NCI-H510A treated with DMSO at 0.1 percent for 48 hours (cell line): ENCODE results near the gene RAB11FIP2.

Experiments
- DNase-seq: peaks from one replicate; lab custom pipeline; 2025; lab: John Stamatoyannopoulos, UW

Gene RAB11FIP2

DNA sequence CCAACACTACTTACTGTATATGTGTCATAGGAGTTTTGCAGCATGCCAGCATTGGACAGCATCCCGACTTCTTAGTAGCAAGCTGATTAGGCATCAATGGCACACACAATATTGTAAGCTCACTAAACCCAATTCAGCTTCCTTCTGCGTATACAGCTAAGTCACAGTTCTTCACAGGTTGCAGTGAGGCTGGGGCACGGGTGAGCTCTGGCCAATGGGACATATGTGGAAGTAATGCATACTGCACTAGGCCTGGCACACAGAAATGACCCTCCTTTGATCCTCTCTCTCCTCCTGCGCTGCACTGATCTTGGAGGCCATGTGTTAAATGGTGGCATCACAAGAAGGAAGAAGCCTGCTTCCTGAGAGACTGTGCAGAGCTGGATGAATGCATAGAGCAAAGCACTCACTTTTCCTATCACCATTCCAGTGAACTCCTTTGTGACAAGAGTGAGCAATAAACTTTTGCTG lies 11.9 kb downstream of the RAB11FIP2 start:
- no peak for DNase-seq

DNA sequence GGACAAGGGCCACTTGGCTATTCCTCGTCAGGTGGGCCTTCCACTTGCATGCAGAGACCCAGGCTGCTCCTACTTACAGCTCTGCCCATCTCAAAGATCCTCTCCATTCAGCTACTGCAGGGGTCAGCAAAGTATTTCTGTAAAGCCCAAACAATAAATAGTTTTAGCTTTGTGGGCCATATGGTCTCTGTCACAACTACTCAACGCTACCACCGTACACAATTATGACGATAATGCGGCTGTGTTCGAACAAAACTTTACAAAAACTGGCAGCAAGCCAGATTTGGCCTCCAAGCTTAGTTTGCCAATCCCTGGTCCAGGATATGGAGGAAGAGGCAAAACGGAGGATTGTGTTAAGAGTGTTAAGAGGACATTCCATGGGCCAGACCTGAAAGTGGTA lies 12.8 kb downstream of the RAB11FIP2 start:
- DNase-seq, result no peak

DNA sequence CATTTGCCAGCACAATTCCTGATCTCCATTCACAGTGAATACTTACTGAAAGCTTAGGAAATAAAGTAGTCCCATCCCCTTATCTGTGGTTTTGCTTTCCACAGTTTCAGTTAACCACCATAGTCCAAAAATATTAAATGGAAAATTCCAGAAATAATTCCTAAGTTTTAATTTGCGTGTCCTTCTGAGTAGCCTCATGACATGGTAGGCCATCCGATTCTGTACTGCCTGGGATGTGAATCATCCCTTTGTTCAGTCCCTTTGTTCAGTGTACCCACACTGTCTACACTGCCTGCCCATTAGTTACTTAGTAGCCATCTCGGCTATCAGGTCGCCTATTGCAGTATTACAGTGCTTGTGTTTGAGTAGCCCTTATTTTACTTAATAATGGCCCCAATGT lies 14.2 kb downstream of the RAB11FIP2 start:
- no peak for DNase-seq

DNA sequence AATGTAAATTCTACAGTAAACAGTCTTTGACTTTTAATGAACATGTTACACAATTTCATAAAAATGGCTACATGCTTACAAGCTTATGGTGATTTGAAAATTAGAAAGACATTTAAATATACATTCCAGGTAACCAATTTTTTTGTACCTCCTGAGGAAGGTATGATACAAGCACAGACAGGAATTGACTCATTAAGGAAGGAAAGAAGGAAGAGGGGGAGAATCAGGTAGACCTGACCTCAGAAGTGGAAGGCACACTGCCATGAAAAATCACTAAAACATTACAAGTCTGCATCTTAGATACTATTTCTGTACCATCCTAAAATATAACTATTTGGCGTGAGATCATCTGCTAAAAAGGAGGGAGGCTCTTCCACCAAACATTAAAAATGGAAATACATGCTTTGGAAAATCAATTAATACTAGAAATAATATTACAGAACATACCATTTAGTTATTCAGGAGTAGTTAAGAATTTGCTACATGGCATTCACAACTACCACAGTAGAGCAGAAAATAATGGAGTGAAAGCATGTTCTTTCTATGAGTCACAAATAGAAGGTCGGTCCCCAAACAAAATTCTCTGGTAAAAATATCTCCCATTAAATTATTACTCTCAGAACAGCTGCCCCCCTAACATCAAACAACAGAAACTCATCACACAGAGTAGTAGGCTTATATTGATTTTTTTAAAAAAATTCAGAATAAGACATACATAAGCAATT lies 15.2 kb downstream of the RAB11FIP2 start:
- DNase-seq, result no peak

DNA sequence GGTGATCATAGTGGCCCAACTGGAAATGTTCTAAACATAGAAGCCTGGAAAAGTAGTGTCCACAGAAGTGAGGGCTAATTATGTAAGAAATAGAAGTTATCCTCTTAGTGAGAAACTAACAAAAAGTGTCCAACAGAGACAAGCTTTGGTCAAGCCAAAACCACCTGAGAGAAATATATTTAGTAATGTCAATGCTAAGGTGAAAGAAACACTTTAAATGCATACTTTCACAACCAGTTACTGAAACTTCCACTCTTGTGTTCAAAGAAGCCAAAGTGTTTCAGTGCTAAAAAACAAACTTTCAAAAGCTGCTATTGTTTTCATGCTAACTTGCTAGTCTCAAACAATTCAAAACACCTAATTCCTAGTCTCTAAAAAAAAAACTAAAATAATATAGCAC lies 18.1 kb downstream of the RAB11FIP2 start:
- no peak for DNase-seq

DNA sequence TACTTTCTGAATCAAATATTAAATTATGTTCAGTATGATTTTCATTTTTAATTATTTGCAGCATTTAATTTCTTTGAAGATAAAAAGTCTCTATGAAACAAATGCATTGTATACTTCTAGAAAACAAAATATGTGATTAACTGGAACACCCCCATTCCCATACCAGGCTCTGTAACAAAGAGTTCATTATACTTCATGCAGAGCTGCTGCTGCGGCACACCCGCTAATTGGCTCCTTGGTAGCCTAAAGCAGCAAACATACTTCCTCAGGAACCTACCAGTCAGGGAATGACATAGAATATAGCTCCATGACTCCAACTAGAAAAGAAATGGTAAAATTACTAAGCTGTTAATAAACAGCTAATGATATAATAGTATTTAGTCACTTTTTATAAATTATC lies 19.3 kb downstream of the RAB11FIP2 start:
- no peak for DNase-seq

DNA sequence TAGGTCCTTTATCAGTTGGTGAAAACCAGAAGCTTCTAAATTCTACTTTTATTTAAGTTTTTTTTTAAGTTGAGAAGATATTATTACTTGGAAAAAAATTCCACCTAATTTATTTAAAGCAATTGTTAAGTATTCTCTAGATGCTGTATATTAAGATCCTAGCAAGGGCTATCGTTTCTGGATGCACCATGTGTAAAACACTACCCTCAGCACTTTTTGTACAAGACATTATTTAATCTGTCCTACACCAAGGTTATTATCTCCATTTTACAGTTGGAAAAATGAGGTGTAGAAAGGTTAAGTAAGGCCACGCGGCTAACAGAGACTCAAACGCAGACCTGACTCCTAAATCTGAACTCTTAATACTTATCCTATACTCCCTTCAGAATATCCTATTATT lies 19.8 kb downstream of the RAB11FIP2 start:
- DNase-seq, result no peak

DNA sequence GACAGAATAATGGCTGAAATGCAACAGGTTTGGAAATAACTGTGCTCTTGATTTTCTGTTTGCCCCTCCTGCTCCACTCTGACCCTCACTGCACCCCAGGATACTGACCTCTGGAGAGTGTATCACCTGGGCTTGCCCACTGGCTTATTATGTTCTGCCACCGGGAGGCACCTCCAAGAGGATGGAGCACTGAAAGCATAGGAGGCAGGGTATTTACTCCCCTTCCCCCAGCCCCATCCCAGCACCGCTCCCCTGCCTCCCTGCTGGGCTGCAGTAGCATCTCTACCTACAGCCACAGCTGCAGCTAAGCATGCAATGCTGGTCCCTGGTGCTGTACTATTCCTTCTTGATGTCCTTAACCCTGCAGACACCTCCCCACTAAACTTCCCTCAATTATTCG lies 26.4 kb downstream of the RAB11FIP2 start:
- no peak for DNase-seq

DNA sequence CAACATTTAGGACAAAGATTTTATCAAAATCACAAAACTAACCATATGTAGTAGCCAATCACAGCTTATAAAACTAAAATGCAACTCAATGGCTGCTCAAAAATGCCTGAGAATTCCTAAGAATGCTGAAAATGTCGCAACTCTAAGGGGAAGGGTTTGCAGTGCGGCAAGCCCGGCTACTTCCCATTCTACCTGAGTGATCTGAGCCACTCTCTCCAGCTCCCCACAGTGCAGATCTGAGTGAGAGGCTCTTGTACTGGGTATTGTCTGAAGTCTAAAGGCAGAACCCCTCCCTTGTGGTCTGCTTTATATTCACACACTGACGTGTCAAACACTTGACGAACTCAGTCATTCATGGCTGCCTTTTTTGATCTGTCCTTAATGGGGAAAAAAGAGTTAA lies 28.9 kb downstream of the RAB11FIP2 start:
- DNase-seq, result no peak

DNA sequence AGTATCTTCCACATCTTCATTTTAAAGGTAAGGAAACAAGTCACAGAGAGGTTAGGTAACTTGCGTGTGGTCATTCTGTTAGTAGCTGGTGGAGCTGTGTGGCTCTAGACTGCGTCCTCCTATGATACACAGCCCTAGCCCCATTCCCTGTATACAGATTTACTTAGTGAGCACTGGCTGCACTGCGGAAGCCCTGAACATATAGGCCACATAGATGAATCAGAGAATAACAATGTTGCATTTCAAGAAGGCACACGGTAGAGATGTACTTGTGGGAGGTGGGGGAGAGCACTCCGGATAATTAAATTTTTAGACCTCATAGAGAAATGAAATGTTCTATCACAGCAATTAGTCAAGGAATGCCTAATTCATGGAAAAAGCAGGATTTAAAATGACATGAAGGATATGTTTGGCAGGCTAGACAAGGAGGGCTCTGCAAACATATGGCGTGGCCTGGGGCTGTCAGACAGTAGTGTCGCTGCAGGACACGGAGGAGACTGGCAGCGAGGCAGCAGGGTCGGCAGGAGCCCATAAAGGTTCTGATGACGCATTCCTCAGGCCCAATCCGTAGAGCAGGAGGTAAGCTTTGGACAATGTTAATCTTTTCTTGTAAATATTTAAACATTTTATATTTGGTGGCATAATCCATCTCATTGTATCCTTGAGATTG lies 29.5 kb downstream of the RAB11FIP2 start:
- DNase-seq, result no peak

DNA sequence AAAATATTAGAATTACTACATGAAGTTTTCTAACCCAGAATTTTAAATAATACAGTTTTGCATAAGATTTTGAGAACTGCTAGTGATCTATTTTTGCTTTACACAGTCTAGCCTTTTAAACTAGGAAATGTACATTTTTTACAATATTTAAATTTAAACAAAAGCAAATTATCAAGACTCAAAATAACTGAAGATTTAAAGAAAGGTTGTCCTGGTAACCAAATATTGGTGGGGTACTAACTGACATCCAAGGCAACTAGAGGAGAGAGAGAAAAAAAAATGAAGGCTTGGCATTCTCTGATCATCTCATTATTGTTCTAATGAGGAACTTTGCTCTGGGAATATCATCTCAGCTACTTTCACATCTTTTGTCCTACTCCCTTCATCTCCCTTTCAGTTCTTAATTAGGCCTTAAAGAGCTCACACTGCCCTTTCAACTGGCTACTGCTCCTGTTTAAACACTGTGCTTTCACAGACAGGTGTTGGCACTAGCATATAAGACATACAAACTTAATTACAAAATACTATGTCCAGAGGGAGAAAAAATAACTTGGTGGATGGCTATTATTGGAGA lies 33.7 kb downstream of the RAB11FIP2 start:
- no peak for DNase-seq

DNA sequence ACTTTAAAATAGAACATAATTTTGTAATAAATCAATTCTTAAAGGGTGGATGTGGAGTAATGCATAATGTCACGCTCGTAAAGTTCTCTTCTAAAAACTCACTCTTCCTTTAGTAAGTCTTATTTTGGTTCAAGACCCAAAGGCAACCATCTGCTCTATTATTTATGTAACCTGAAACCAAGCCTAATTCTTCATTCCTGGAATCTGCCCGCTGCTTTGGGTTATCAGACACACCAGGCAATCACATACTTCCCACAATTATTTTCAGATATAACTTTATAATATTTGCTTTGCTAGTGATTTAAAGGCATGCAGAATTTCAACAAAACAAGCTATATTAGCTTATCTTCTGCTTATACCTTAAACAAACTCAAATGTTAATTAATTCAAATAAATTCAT lies 39.0 kb downstream of the RAB11FIP2 start:
- no peak for DNase-seq

DNA sequence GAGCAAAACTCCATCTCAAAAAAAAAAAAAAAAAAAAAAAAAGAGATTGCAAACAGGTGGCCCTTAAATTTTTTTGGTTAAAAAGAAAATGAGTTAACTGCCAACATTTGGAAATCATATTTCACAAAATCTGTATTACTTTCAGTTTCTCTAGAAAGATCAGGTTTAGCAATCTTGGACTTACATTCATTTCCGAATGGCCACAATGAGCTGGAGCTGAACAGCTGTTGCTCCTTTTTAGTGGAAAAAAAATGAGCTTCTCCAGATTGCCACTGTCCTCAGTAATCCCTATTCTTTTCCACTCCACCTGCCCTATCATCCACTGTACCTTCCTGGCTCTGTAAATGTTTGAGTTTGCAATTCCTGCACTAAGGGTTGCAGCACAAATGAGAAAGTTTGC lies 43.6 kb downstream of the RAB11FIP2 start:
- DNase-seq, result no peak

DNA sequence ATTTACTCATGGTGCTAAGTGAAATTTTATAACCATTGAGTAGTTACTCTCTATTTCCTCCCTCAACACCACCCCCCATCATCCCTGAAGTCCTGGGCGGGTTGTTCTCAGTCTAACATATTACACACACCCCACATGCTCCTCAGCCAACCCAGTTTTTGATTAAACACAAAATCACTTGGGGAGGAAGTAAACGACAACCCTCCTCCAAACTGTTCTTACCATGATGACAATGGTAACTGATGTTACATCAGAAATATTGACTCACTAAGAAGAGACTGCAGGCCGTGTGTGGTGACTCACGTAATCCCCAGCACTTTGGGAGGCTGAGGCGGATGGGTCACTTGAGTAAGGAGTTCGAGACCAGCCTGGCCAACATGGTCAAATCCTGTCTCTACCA lies 44.2 kb downstream of the RAB11FIP2 start:
- no peak for DNase-seq

DNA sequence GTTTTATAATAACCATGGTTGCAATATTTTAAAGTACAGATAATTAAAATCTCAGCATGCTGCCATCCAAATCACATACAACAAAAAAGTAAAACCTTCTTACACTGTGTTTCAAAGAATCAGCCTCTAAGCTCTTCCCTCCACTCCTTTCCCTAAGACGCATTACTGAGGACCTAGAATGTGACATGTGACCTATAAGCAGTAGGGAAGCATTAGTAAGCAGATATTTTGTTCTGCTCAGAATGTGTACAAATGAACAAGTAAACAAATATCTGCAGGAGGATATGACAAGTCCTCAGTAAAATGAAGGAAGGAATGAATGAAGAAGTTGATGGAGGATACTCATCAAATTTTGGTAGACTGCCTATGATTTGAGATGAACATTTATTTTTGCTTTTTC lies 49.1 kb downstream of the RAB11FIP2 start:
- DNase-seq, result no peak

DNA sequence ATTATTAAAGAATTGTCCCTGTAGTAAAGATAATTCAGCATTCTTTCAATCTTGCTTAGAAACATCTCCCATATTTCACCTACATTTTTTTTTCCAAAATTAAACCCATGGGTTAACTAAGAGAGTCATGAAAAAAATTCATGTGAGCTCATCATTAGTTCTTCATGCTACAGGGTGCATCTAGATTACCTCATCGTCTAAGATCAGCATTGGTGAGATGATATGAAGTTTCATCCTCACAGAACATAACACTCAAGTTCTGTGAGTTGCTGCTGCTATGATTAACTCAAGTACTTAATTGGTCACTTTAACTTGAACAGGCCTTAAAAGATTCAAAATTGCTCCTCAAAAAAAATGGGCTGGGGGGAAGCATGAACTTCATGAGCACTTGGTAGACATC lies 50.0 kb downstream of the RAB11FIP2 start:
- no peak for DNase-seq

DNA sequence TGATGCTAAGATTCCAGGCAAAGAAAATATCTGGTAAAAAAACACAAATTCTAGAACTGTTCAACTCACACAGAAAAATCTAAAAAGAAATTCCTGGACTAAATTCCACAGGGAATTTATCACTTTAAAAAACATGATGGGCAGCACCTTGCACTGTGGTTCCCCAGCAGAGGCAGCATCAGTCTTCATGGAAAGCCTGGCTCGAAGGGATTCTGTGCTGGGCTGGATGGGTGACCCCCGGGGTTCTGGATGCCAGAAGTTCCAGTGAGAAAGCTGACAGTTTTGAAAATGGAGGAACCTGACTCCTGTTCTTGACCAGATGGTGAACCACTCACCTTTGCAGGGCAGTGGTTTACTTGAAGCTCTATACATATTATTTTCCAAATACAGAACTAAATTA lies 52.0 kb downstream of the RAB11FIP2 start:
- DNase-seq, result no peak

DNA sequence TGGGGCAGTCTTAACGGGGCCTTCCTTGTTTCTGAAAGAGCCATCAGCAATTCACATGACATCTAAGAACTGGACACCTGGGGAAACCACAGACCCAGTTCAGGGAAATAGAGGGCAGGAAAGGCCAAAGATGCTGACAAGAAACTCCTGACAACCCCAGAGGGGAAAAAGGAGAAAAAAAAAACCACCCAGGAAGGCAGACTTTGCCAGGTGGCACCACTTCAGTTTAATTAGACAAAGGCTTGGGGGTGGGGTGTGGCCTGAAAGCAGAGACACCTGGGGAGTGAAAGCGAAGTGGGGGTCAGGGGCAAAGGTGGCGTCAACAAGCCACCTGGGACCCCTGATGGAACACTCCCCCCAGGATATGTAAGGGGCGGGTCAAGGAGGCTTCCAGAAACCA lies 53.6 kb downstream of the RAB11FIP2 start:
- DNase-seq, result no peak

DNA sequence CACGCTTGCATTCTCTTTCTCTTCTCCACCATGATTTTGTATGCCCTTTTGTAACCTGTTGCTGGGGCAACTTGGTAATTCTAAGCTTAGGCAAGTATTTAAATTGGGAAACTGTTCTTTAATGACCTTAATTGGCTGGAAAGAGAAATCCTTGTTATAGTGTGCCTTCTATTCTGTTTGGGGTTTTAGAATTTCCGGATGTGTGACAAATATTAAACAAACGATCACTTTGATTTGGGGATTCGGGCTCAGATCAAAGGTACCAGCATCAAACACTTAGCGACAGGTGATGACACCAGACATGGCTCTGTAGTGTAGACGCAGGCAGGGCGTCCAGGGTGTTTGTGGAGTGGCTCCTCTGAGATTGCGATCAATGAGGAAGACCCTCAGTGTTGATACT lies 55.0 kb downstream of the RAB11FIP2 start:
- DNase-seq, result no peak

DNA sequence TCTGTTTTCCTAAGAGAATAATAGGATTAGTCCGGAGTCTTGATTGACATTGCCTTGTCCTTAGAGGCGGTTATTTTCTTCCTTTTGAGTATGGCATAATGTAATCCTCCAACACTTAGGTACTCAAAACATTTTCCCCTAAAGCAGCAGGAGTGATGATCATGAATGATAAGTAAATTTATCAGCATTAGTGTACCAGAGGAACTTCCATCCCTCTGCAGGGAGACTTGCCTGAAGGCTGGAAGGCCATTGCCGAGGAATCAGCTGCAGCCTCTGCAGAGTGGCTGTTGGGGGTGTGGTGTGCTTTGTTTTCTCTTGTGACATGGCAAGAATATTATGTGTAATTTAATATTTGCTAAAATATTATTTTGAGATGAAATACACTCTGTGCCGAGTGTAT lies 56.8 kb downstream of the RAB11FIP2 start:
- DNase-seq, result no peak

DNA sequence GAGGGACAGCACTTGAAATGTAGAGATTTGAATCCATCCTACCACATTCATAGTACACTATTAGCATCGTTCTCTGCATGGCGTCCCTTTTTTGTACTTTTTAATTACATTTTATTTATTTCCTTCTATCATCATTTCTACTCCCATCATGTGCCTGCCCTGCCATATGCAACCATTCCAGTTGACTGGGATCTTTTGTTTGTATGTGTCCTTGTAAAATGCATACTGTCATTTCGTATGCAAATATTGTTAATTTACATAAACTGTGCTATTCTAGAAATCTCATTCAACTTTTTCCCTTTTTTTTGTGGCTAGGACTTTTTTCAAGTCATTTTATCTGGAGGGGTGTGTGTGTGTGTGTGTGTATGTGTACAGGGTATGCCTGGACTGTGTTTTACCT lies 57.9 kb downstream of the RAB11FIP2 start:
- no peak for DNase-seq

DNA sequence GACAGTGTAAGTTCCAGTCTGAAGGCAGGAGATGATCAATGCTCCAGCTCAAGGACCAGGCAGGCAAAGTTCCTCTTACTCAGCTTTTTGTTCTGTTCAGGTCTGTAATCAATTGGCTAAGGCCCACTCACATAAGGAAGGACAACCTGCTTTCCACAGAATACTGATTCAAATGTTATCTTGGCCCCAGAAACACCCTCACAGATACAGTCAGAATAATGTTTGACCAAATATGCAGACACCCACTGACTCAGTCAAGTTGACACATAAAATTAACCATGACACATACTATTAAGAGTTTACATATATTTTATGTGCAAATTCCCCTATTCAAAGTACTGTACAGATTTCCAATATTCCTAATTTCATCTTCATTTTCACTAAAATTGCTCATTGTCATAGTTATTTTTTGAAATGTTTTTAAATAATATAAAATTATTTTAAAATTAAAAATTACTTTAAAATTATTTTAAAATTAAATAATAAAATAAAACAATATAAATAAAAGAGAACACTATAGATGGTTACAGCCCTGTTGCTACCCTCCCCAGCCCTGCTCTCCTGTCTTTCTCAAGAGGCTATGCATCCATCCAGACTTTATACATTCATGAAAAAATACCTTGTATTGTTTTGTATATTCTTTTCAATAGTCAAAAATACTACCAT lies 59.4 kb downstream of the RAB11FIP2 start:
- no peak for DNase-seq

DNA sequence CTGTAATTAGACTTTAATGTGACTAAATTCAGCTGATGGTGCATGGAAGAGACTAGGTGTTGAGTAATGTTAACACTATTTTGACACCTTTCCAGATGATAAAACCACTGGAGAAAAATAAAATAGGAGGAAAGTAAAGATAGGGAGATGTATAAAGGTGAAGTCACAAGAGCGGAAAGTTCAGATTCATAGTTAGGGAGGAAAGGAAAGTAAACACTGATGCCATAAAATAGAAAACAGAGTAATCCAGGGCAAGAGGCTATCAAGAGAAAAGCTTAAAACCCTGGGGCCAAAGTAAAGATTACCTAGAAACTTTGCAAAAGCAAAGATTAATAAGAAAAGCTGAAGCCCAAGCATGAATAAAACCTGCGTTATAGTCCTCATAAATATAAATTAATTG lies 62.8 kb downstream of the RAB11FIP2 start:
- DNase-seq, result no peak
